ENCODE data around the gene AUTS2.

GRCh38 chr7:70033226-70033625 is 435.0 kb downstream of the AUTS2 start:
- TF ChIP-seq CTCF (conservative IDR thresholded peaks at IDR 0.05 in 1 of 2, IDR thresholded peaks at IDR 0.05 in 1 of 2; ENCODE audit: low read depth in 1 of 2, low read length in 2 of 2) = no peak
- no peak for TF ChIP-seq EZH2 (IDR thresholded peaks at IDR 0.05; ENCODE audit: low read length, missing control alignments)
